22Rv1 (cell line): ENCODE measurements around the gene GLA.

Source experiments
- H3K27ac ChIP-seq: fragments of 450-650 bp; 2 replicates; pipeline ENCODE4 v1.5.1; 2017
- ZFX ChIP-seq: fragments of 450-650 bp; IDR thresholded peaks from 2 replicates; pipeline ENCODE4 v1.6.1; 2017; ENCODE audit warnings: antibody characterized with exemption, borderline replicate concordance
- TF ChIP-seq, protein P1 (sequence below): fragments of 450-650 bp; IDR thresholded peaks from 2 replicates; pipeline ENCODE4 v1.5.1; 2017; ENCODE audit warnings: mild to moderate bottlenecking

The GLA gene

DNA sequence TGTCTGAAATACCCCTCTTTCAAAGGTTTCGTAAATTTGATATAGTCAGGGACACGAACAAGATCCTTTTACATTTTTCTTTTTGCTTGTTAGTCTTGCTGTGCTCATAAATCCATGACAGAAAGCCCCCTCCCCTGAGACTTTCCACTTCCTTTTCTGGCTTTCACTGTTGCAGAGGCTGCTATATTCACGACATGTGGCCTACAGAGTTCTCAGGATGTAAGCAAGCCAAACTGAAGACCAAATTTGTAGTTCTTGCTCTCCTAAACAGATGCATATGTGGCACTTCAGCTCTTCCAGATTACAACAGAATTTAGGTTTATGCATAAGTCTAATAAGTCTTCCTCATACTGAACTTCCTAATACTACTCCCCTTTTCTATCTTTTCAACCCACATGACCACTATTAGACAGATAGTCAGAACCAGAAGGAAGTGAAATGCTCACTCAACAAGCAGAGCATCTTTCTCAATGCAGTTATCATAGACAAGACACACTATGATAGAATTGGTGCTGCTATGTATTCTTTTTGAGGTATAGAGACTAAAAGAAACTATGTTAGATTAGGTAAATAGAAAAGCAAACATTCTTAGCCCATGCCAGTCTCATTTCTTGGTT, 36.7 kb downstream of the GLA start:
- H3K27ac ChIP-seq: no peak overlapping the region
- no peak for TF ChIP-seq ZFX
- TF ChIP-seq, protein P1, sequence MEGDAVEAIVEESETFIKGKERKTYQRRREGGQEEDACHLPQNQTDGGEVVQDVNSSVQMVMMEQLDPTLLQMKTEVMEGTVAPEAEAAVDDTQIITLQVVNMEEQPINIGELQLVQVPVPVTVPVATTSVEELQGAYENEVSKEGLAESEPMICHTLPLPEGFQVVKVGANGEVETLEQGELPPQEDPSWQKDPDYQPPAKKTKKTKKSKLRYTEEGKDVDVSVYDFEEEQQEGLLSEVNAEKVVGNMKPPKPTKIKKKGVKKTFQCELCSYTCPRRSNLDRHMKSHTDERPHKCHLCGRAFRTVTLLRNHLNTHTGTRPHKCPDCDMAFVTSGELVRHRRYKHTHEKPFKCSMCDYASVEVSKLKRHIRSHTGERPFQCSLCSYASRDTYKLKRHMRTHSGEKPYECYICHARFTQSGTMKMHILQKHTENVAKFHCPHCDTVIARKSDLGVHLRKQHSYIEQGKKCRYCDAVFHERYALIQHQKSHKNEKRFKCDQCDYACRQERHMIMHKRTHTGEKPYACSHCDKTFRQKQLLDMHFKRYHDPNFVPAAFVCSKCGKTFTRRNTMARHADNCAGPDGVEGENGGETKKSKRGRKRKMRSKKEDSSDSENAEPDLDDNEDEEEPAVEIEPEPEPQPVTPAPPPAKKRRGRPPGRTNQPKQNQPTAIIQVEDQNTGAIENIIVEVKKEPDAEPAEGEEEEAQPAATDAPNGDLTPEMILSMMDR: no peak

DNA sequence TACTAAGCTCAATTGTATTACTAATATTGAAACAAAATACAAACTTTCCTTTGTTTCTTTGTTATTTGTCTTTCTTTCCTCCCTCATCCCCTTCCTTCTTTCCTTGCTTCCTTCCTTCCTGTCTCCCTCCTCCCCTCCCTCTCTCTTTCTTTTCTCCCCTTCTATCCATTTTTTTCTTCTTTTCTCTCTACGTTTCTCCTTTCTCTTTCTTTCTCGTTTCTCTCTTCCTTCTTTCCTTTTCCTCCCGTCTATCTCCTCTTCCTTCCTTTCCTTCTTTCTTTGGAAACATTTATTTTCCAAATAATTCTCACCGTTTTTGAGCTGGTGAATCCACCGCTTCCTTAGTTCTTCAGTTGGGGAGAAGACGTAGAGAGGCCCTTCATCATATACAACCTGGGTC, 38.0 kb downstream of the GLA start:
- no peak overlapping the region for H3K27ac ChIP-seq
- TF ChIP-seq ZFX: no peak
- TF ChIP-seq, protein P1: no peak

DNA sequence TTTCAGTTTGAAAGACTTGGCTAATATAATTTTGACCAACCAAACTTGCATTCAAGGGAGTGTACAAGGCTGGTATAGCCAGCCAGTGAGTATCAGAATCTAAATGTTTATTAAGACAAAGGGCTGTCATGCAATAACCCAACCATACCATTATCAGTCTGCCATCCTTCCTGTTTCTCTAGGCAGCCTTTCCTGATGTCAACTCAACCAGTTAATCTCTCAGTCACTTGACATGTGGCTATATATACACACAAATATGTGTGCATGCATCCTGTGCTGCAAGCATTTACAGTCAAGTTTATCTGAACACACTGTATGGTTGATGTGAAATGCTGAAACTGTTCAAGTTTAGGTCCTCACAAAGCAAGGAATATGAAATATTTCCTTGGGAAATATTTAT, 38.9 kb downstream of the GLA start:
- TF ChIP-seq ZFX: no peak
- TF ChIP-seq, protein P1: no peak
- H3K27ac ChIP-seq: no peak overlapping the region

DNA sequence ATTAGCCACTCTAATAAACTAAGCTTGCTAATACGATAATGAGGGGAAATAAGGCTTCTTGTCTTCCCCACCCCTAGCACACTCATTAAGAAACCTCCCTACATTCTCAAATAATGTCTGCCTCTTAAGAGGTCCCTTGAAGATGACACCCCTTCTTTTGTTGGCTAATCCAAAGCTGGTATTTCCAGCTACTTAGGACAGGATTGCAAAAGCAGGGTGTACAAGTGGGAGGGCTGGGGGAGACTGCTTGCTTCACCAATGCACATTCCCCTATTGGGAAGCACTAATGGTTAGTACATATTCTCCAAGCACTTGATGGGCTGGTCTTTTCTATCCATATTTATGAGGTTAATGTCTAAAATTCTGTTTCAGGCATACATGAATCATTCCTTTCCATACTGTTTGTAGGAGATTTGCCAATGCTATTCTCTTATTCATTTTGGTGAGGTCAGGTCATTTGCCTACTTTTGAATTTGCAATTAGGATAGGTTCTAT, 42.4 kb downstream of the GLA start:
- TF ChIP-seq ZFX: no peak
- TF ChIP-seq, protein P1: no peak
- H3K27ac ChIP-seq: no peak overlapping the region

- TF ChIP-seq, protein P1: no peak
- no peak for TF ChIP-seq ZFX
- no peak overlapping the region for H3K27ac ChIP-seq
Observed at GRCh38 chrX:101362757-101363156, 45.0 kb downstream of the GLA start.

GRCh38 chrX:101362116-101362515, 45.6 kb downstream of the GLA start:
- H3K27ac ChIP-seq: no peak overlapping the region
- TF ChIP-seq, protein P1: no peak
- TF ChIP-seq ZFX: no peak

DNA sequence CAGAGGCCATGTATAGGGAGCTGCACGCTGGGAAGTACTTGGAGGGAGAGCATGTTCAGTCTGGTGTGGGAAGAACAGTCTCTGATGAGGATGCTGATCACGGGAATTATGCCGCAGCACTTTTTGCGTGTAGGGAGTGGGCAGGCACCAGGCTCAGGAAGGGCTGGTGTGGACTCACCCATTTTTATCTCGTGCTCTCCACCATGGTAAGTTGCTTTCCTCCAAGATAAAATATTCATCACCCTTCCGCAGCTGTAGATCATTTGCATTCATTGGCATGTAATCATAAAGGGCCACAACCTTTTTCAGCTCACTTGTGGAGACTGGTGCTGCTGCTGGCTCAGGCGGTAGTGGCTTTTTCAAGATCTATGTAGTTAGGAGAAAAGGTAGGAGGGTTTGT, 47.3 kb downstream of the GLA start:
- H3K27ac ChIP-seq: no peak overlapping the region
- TF ChIP-seq, protein P1: no peak
- TF ChIP-seq ZFX: no peak
